Transverse colon (tissue), 4 donors: Measurements from ENCODE around the gene ARL15. TPM values are rescaled to one million over a fixed set of nuclear protein-coding genes. Genes with fewer than 3 reads are reported as not detected.

Experiments
- DNase-seq: peaks from one replicate; pipeline ENCODE4 v3.0.0-alpha.2; 2019
- H3K27ac ChIP-seq, 4 donors: fragments of 200-600 bp; sonication (generic); 2 replicates each; pipeline ENCODE4 v1.5.1; 2016 to 2018; ENCODE audit warnings: inconsistent platforms in 4 of 4
- H3K27me3 ChIP-seq: fragments of 200-600 bp; sonication (generic); 2 replicates; pipeline ENCODE4 v1.5.1; 2017; ENCODE audit warnings: inconsistent platforms
- H3K36me3 ChIP-seq, 4 donors: fragments of 200-600 bp; sonication (generic); 2 replicates each; pipeline ENCODE4 v1.5.1; 2017 to 2019; ENCODE audit warnings: inconsistent platforms in 4 of 4
- H3K4me1 ChIP-seq, 4 donors: fragments of 200-600 bp; sonication (generic); 2 replicates each; pipeline ENCODE4 v1.5.1; 2017 to 2020; ENCODE audit warnings: inconsistent platforms in 4 of 4
- H3K4me3 ChIP-seq, 4 donors: fragments of 200-600 bp; sonication (generic); 1 replicate in 1 of 4; 2 replicates in 3 of 4; pipeline versions ENCODE4 v1.5.1 to v1.6.1; 2017 to 2019; ENCODE audit warnings: inconsistent platforms in 4 of 4
- H3K9me3 ChIP-seq, 2 donors: fragments of 200-600 bp; sonication (generic); 2 replicates each; pipeline ENCODE4 v1.5.1; 2017 to 2019; ENCODE audit warnings: inconsistent platforms in 2 of 2
- EP300 ChIP-seq: sonication (generic); formaldehyde crosslinking; IDR thresholded peaks from one replicate; pipeline ENCODE4 v1.6.1; 2017; ENCODE audit warnings: antibody characterized with exemption, low read depth
- POLR2A ChIP-seq: fragments of 450-650 bp; IDR thresholded peaks from one replicate; pipeline ENCODE4 v1.6.1; 2016; ENCODE audit warnings: antibody characterized with exemption, mild to moderate bottlenecking, moderate library complexity
- POLR2AphosphoS5 ChIP-seq, 3 donors: sonication (generic); formaldehyde crosslinking; IDR thresholded peaks; one replicate each; pipeline ENCODE4 v1.6.1; 2016; ENCODE audit warnings: antibody characterized with exemption in 3 of 3
- WGBS, 2 donors: methylation state at CpG; one replicate each; pipeline ENCODE4 v1.1.5; 2018; ENCODE audit warnings: low coverage in 1 of 2; 5-methylcytosine and 5-hydroxymethylcytosine counted together
- in situ Hi-C, 4 donors: fragments of 200-750 bp; cut with MboI; loops; one replicate each; pipeline versions ENCODE4 v1.15.0 to v1.15.1; 2017; ENCODE audit warnings: low sequenced_read_pairs in 3 of 4, low pct_ligation_motif_present in 1 of 4, low pct_unique_long_range_greater_than_20kb in 1 of 4
- intact Hi-C: fragments of 100-400 bp; cut with DNase I; formaldehyde crosslinking; loops from one replicate; pipeline ENCODE4 v1.15.1; 2023; ENCODE audit warnings: low total_unique reads
- total RNA-seq, 4 donors: library from RNA; depleted of rRNA; stranded (reverse); fragments of >200 nt; gene quantifications; one replicate each; pipeline ENCODE4 v1.1.0, GENCODE V29; 2016
- TF ChIP-seq, protein P1 (sequence below), 5 experiments: fragments of 200-600 bp in 3 of 5; fragments of 450-650 bp in 2 of 5; sonication (generic) in 3 of 5; IDR thresholded peaks; 1 replicate in 2 of 5; 2 replicates in 3 of 5; pipeline ENCODE4 v1.5.1; 2016 to 2017; ENCODE audit warnings: antibody characterized with exemption in 5 of 5, inconsistent platforms in 3 of 5, mild to moderate bottlenecking in 2 of 5, moderate library complexity in 1 of 5

Gene ARL15
- total RNA-seq, 4 donors from 2014 or later, result 9.0 to 57.1 (median 27.7) TPM

DNA sequence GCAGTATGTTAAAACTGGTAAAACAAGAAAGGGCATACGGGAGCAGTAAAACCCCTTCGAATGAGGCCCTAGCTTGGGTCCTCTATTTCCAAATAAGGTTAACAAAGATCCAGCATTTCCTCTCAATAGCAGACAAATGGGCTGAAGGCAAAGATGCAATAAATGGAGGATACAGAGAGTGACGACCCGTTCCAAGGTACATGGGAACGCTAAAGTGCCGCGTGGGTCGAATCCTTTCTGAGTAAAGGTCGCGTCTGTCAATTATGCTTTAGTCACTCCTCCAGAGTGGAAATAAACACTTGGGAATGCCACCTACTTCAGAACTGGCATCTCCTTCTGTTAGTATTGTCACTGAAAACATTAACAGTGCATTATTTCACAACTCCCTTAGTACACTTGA lies 24.7 kb downstream of the ARL15 start:
- peak; percentile 50 for DNase-seq
- no peak for TF ChIP-seq EP300
- no peak for TF ChIP-seq POLR2A
- TF ChIP-seq, protein P1, sequence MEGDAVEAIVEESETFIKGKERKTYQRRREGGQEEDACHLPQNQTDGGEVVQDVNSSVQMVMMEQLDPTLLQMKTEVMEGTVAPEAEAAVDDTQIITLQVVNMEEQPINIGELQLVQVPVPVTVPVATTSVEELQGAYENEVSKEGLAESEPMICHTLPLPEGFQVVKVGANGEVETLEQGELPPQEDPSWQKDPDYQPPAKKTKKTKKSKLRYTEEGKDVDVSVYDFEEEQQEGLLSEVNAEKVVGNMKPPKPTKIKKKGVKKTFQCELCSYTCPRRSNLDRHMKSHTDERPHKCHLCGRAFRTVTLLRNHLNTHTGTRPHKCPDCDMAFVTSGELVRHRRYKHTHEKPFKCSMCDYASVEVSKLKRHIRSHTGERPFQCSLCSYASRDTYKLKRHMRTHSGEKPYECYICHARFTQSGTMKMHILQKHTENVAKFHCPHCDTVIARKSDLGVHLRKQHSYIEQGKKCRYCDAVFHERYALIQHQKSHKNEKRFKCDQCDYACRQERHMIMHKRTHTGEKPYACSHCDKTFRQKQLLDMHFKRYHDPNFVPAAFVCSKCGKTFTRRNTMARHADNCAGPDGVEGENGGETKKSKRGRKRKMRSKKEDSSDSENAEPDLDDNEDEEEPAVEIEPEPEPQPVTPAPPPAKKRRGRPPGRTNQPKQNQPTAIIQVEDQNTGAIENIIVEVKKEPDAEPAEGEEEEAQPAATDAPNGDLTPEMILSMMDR (IDR thresholded peaks at IDR 0.05), result no peak
- H3K27ac ChIP-seq, result peak overlapping the region in 1 of 4 donors; percentile 35
- H3K4me1 ChIP-seq, result peaks cover 0 to 69% (median 36%) of the 10 kb centered on the region in 4 donors
- H3K36me3 ChIP-seq, result no peaks in the 10 kb centered on the region
- H3K4me3 ChIP-seq, result no peak overlapping the region
- intact Hi-C loops (no loop called here), in situ Hi-C loops (no loop called here)
- H3K9me3 ChIP-seq, result no peaks in the 10 kb centered on the region
- 38 to 41% methylated on average over 4 to 10 of the region's 10 CpGs for WGBS, 2 donors
- no peaks in the 10 kb centered on the region for H3K27me3 ChIP-seq

DNA sequence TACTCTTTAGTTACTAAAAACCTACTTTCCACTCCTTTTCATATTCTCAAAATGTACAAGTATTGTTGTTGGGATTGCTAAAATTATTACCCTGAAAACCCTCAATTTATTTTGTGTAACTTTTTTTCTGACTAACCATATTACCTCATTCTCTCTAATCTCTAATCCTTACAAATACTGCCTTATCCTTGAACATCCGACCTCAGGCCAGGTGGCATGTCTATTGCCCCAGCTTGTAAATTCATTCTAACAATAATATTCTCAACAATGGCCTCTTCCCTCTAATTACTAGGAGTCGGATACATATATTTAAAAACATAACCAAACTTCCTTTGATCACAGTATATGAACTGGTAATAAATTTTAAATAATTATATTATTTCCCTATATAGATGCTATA lies 25.8 kb downstream of the ARL15 start:
- H3K4me3 ChIP-seq, result no peak overlapping the region
- intact Hi-C loops (no loop called here), in situ Hi-C loops (no loop called here)
- no peaks in the 10 kb centered on the region for H3K27me3 ChIP-seq
- DNase-seq, result no peak
- H3K27ac ChIP-seq, result no peak overlapping the region
- TF ChIP-seq, protein P1 (IDR thresholded peaks at IDR 0.05), result no peak
- TF ChIP-seq EP300 (no peak), POLR2AphosphoS5 (IDR thresholded peaks at IDR 0.05) (no peak), POLR2A (no peak)
- no peaks in the 10 kb centered on the region for H3K9me3 ChIP-seq
- WGBS, 2 donors, result 57 to 75% methylated on average over 2 of the region's 2 CpGs
- H3K36me3 ChIP-seq, result no peaks in the 10 kb centered on the region
- H3K4me1 ChIP-seq, result peaks cover 0 to 59% (median 31%) of the 10 kb centered on the region in 4 donors

DNA sequence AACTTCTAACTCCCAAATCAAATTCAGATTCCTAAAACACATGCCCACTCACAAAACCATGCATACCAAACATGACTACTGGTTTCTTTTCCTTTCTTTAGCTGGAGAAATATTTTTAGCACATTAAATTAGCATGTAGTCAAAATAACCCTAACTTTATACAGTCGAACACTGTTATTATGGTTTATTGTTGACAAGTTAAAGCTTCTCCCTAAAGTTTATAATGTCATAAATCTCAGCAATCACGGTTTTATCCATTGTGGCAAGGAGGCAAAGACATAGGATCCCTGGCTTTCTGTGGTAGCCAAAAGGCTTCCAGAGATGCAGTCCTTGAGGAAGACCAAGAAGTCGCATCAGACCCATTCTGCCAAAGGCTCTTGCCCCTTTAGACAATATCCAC lies 27.5 kb downstream of the ARL15 start:
- H3K4me3 ChIP-seq, result no peak overlapping the region
- in situ Hi-C loops (no loop called here), intact Hi-C loops (no loop called here)
- no peak for DNase-seq
- no peak overlapping the region for H3K27ac ChIP-seq
- 44 to 52% methylated on average over 3 of the region's 3 CpGs for WGBS, 2 donors
- TF ChIP-seq POLR2A, result no peak
- no peak for TF ChIP-seq POLR2AphosphoS5 (IDR thresholded peaks at IDR 0.05)
- TF ChIP-seq, protein P1 (IDR thresholded peaks at IDR 0.05), result no peak
- no peak for TF ChIP-seq EP300
- peaks cover 0 to 42% (median 19%) of the 10 kb centered on the region in 4 donors for H3K4me1 ChIP-seq
- H3K27me3 ChIP-seq, result no peaks in the 10 kb centered on the region
- no peaks in the 10 kb centered on the region for H3K9me3 ChIP-seq
- H3K36me3 ChIP-seq, result no peaks in the 10 kb centered on the region

DNA sequence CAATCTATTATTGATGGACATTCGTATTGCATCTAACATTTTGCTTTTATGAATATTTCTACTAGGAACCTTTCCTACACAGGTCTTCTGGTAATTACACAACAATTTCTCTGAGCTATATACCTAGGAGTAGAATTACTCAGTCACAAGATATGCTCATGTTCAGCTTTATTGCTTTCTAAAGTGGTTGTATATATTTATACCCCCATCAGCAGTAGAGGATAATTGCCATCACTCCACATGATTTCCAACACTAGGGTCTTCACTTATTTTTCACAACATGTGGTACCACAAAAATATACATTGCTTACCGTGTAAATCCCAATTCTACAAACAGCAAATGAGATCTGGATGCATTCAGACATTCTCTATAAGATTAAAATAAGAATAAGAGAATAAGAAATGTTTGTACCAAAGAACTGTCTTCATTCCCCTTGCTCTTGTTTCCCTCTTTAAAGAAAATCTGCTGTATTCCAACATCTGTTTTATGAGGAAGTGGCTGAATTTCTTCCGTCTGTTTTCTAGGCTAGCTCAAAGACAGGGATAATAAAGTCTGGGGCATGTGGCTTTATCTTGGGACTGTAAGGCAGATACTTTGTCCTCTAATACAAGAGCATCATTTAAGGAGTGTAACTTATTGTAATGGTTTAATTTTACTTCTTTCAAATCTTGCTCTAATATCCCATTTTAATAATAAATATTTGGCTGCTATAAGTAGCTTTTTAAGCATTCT lies 28.2 kb downstream of the ARL15 start:
- intact Hi-C loops (no loop called here), in situ Hi-C loops (no loop called here)
- DNase-seq, result no peak
- peak overlapping the region in 1 of 4 donors; percentile 2 for H3K27ac ChIP-seq
- H3K27me3 ChIP-seq, result no peaks in the 10 kb centered on the region
- no peaks in the 10 kb centered on the region for H3K36me3 ChIP-seq
- WGBS, 2 donors, result 61 to 66% methylated on average over 3 of the region's 3 CpGs
- no peak overlapping the region for H3K4me3 ChIP-seq
- peaks cover 0 to 35% (median 19%) of the 10 kb centered on the region in 4 donors for H3K4me1 ChIP-seq
- TF ChIP-seq, protein P1 (IDR thresholded peaks at IDR 0.05), result no peak
- TF ChIP-seq EP300 (no peak), POLR2AphosphoS5 (IDR thresholded peaks at IDR 0.05) (no peak), POLR2A (no peak)
- no peaks in the 10 kb centered on the region for H3K9me3 ChIP-seq
